OCI-M2 (cell line): Measurements from ENCODE around the gene MLPH.

ENCODE experiments used
- DNase-seq: peaks from one replicate; lab custom pipeline; 2025; ENCODE audit not compliant: unreplicated experiment; lab: John Stamatoyannopoulos, UW

Gene MLPH

DNA sequence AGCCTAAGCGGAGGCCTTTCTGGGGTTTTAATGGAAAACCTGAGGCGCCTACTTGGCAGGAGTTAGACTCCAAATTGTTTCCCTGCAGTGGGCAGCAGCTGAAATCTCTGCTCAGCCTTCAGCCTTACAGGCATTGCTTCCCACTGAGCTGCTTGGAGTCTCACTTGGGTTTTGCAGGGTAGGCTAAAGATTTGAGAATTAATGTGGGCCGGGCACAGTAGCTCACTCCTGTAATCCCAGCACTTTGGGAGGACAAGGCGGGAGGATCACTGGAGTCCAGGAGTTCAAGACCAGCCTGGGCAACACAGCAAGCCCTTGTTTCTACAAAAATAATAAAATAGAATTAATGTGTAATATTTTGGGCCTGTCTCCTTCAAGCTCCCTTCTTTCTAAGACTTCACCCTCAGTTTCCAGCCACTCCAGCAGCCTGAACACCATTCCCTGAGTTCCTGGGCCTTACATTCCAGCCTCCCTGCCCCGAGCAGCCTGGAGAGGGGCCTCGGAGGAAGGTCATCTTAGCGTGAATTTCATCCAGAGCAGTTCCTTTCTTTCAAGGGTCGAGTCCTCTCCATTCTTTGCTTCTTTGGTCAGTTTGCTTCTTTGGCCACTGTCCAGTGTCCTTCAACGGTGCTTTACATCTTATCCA is 112.5 kb downstream of the MLPH start:
- DNase-seq: no peak

- DNase-seq: no peak
Observed at GRCh38 chr2:237600205-237600846, 113.3 kb downstream of the MLPH start.

- no peak for DNase-seq
Observed at GRCh38 chr2:237601453-237602116, 114.5 kb downstream of the MLPH start.

GRCh38 chr2:237602409-237602808 is 115.4 kb downstream of the MLPH start:
- no peak for DNase-seq

DNA sequence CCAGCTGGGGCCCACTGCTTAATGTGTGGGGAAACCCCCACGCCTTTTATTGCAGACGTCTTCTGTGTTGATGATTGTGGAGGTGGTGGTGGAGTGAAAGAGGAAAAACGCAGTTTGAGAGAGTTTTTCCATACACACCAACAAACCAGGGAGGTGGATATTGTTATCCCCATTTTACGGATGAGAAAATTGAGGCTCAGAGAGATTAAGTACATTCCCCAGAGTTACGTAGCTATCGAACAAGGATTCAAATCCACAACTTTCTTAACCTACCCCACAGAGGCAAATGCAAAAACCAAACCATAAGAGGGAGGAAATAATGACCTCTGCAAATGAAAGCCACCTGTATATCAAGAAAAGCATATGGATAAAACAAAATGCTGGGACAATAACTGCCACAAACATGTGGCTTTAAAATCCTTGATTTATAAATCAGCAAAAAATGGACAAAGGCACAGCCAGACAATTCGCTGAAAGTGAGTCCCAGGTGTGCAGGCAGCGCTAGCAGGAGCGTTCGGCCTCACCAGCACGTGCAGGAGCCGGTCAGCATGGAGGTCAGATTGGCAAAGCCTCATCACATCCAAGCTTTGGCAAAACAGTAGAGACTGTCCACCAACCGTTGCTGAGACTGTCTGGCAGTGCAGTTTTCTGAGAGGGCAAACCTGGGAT is 116.1 kb downstream of the MLPH start:
- DNase-seq: no peak

GRCh38 chr2:237603718-237604362 is 116.8 kb downstream of the MLPH start:
- DNase-seq: no peak

- no peak for DNase-seq
Observed at GRCh38 chr2:237604391-237604790, 117.3 kb downstream of the MLPH start.
